DMS153 (cell line): Measurements from ENCODE around the gene DLG2.
"Not testable (repeated sequence)": the region's sequence is repeated elsewhere in the genome, so short reads cannot be mapped to it uniquely, and the experiment has no call there.

ENCODE experiments used
- DNase-seq: peaks from one replicate; lab custom pipeline; 2025; lab: John Stamatoyannopoulos, UW

DLG2 gene

DNA sequence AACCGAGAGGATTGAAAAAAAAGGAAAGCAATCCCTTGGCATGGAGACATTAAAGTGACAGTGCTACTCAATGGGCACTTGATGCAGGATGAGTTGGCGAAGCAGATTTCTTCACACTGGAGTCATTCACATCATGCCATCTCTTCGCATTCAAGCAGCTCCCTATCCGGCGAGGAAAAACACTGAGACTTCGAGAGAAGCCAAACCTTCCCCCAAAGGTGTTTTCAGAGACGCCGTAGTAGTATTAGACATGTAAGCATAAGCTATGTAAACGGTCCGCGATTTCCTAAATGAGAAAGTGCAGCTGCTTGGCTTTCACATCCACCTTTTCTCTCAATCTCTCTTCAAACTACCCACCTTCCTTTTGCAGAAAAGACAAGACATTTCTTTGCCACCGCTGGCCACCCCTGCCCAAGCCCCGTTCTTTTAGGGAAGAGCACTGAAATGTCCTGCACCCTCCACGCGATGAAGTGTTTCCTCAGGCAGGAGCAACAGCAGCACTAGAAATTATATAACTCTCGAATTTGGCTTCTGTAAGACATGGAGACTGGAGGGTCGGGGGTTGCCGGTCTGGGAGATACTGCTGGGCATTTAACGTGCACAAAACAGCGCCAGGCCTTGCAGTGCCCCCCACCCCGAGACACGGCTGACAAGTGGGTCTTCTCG is at the start of gene DLG2:
Gene DLG2, minus strand, starts transcription at position 13 of the 666 bp plus-strand sequence.
- no peak for DNase-seq

DNA sequence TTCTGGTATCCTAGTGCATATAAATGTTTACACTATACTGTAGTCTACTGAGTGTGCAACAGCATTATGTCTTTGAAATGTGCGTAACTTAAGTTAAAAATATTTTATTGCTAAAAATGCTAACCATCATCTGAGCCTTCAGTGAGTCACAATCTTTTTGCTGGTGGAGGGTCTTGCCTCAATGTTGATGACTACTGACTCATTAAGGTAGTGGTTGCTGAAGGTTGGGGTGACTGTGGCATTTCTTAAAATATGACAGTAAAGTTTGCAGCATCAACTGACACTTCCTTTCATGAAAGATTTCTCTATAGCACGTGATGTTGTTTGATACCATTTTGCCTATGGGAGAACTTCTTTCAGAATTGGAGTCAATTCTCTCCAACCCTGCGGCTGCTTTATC is 46.2 kb upstream of the DLG2 start:
- DNase-seq = no peak

DNA sequence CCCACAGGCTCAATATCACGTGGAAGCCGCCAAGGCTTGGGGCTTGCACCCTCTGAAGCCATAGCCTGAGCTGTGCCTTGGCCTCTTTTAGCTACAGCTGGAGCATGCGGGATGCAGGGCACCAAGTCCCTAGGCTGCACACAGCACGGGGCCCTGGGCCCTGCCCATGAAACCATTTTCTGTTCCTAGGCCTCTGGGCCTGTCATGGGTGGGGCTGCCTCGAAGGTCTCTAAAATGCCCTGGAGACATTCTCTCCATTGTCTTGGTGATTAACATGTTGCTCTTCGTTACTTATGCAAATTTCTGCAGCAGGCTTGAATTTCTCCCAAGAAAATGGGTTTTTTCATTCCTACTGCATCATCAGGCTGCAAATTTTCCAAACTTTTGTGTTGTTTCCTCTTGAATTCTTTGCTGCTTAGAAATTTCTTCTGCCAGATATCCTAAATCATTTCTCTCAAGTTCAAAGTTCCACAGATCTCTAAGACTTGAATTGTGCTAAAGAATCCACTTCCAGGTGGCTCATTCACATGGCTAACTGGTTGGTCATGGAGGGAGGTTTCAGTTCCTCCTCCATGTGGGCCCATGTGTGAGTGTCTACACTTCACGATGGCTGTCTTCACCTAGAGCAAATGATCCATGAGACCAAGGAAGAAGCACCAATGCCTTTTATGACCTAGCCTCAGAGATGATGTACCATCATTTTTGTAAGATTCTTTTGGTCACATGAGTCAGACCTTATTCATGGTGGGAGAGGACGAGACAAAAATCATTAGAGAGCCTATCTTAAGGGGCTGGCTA is 45.2 kb upstream of the DLG2 start:
- no peak for DNase-seq

DNA sequence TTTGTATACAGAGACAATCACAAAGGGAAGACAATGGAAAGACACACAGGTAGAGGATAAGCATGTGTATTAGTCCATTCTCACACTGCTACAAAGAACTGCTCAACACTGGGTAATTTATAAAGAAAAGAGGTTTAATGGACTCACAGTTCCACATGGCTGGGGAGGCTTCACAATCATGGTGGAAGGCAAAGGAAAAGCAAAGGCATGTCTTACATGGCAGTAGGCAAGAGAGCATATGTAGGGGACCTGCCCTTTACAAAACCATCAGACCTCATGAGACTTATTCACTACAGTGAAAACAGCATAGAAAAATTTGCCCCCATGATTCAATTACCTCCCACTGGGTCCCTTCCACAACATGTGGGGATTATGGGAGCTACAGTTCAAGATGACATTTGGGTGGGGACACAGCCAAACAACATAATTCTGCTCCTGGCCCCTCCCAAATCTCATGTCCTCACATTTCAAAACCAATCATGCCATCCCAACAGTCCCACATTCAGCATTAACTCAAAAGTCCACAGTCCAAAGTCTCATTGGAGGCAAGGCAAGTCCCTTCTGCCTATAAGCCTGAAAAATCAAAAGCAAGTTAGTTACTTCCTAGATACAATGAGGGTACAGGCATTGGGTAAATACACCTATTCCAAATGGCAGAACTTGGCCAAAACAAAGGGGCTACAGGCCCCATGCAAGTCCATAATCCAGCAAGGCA is 44.0 kb upstream of the DLG2 start:
- not testable (repeated sequence) for DNase-seq

DNA sequence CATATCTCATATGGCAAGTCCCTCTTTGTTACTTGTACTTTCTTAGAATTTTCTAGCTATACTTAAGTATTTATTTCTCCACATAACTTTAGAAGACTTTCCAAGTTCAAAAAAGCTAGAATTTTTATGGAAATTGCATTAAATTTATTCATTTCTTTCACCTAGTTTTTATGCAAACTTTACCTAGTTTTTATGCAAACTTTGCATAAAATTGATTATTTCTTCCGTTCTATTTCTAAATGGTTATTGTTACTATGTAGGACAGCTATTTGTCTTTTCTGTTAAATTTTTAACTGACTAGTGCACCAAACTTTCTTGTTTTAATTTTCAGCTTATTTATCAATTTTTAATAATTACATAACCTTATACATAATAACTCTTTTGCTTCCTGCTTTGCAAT is 41.0 kb upstream of the DLG2 start:
- no peak for DNase-seq

DNA sequence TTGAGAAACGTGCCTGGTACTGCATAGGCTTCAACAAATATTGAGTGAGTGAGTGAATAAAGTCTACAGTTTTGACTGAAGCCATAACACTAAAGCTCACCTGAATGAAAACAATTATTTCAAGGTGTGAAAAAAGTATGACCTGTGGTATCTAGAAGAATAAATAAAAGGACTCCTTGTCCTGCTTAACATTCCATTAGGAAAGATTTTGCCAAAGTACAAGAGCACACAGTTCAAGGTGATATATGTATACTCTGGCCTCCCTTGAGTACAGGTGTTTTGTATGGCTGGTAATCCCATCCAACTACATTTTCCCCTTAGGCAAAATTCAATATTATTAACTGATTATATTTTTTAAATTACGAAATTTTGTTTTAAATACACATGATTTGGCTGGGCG is 39.5 kb upstream of the DLG2 start:
- no peak for DNase-seq

DNA sequence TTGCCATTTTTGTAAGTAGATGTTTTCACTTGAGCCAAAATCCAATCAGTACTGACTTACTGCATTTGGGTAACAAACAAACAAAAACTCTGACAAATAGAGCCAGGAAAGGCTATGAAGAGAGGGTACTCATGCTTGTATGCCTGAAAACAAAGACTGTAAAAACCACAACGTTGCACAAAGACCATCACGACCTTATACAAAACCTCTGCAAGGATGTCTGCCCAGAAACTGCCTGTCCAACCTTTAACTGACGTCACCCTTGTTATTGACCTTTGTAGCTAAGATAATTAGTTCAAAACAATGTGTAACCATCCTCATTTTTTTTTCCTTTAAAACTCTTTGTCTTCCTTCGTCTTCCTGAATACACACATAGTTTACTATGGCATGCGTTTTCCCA is 38.6 kb upstream of the DLG2 start:
- DNase-seq = no peak

DNA sequence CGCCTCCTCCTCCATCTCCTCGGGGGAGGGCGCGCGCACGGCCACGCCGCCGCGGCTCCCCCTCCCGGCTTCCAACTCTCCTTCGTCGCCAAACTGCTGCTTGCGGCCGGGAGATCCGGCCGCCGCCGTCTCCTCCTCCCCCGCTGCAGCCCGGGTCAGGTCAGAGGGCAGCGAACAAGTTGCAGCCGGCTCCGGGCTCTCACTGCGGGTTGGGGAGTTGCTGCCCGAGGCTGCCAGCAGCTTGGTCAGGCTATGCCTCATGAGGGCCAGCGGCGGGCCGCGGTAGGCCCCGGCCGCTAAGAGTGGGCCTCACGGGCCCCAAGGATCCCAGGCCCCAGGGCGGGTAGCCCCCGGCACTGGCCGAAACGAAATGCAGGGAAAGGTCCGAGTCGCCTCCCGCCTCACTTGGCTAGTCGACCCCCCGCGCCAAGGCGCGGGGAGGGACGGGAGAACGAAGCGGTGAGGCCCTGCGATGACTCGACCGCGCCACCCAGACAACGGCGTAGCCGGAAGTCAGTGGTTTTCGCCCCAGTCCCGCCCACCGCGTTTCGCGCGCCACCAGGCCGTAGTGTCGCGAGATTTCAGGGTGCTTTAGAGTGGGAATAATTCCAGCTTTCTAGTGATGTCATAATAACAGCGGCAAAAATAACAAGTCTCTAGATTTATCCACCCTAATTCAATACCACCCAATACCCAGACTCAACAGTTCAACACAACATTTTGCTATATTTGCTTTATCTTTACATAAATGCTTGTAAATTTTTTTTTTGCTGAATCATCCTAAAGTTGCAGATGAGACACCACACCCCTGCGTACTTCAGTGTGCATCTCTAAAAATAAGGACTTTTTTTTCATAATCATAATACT is 37.7 kb upstream of the DLG2 start, which contains the start of gene CREBZF:
Gene CREBZF, minus strand, starts transcription at position 515 of the 867 bp plus-strand sequence. Its CDS starts 254 bp downstream, at position 261.
- peak; percentile 90 for DNase-seq

DNA sequence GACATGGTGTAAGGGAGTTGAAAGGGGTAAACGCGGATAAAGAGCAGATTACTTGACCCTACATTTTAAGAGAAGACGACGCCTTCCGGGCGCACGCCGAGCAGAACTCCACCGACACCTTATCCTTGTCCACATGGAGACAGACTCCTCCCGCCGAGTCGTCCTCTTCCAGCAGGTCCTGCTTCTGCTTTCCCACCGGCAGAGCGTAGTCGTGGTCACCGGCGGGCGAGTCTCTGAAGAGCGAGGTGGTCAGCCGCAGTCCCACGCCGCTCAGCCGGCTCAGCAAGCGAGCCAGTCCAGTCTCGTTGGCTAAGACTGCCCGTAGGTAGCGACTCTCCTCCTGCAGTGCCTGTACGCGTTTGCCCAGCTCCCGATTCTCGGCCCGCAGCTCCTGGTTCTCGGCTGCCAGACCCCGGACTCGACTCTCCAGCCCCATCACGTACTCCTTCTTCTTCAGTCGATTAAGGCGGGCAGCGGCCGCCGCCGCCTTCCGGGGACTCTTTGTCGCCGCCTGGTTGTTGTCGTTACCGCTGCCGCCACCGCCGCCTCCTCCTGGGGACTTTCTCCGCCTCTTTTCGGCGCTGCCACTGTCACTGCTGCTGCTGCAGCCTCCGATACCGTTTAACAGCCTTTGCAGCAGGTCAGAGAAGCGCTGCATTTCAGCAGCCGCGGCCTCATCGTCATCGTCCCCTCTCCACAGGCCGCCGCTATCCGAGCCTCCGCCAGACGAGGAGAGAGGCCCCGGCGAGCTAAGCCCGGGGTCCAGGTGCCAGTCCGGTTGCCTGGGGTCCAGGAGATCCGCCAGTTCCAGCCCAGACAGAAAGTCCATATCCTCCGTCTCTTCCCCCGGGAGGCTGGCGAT is 36.8 kb upstream of the DLG2 start:
- DNase-seq = peak; percentile 46

DNA sequence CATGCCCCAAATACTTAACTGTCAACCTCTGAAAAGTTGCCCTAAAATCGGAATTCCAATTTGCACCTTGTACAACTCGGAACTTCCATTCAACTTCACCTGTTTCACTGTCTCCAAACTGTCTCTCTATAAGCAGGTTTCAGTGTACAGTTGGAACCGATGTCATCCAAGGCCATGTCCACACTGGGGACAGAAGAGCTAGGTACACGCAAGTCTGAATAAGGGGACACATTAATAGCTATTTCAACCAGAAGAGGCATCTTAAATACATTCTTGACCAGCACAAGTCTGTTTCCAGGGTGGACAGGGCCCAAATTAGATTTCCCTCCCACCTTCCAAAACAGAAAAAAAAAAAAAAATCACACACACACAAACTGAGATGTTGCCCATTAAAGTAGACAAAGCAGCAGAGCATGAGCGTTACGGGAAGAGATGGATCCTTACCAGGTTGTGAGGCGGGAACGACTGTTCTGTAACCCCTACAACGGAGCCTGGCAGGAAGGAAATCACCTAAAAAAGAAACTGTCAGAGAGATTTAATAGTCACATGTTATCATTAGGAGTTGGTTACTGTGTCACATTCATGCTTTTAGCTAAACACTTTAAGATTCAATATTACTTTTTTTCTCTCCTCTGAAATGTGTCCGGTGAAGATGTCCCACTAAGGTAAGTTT is 36.1 kb upstream of the DLG2 start:
- DNase-seq = no peak

DNA sequence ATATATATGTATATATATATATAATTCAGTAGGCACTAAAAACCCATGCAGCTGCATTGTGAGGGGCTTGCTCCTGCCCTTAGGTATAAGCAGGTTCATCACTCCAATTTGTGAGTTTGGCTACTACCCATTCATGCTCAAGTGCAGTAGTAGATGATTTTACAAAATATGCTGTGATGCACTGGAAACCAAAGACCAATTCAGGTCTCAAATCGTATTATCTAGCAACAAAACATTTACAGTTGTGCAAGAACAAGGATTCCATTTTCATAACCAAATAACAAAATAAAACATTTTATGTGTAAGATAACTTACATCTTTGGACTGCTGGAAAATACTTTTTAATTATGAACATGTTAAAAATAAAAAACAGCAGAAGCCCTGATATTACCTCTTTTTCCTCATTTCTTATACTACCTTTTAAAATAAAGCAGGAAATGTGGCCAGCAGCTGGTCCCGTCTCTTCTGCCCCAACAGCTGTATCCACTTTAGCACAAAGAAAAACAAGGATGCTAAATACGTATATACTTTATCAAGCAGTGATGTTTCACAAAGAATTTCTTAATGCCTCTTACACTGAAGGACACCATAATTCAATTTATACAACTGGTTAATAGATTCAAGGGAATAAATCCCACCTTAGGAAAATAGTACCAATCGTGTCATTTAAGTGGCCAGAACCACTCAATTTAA is 35.0 kb upstream of the DLG2 start:
- no peak for DNase-seq

DNA sequence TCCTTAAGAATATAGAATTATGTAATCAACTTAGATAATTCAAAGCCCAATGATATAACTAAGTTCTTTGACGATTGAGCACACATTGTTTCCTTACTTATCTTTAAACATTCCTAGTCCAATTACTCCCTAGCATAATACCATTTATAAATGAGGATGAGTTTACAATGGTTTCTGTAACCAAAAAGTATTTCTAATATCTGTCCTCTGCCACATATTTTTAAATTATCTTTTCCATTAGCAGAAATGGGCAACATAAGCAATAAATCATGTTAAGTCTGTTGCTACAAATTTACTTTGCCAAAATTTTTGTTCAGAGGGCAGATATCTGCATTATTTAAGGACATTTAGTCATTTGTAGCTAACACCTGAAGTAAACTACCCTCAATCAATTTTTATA is 31.0 kb upstream of the DLG2 start:
- no peak for DNase-seq

DNA sequence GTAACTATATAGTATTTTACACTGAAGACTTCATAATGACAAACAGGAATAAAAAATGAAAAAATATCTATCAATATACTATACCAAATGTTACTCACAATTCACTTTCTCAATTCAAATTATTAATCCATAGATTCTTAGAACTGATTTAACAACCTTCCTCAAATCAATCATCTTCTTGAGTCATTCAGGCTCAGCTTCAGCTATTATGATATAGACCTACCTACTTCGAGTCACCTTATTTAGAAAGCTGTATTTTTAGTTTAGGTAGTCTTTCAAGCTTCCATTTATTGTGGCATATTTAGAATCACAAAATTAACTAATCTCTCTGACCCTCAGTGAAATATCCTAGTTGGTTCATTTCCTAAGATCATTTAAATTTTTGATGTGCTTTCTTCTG is 29.6 kb upstream of the DLG2 start:
- no peak for DNase-seq

DNA sequence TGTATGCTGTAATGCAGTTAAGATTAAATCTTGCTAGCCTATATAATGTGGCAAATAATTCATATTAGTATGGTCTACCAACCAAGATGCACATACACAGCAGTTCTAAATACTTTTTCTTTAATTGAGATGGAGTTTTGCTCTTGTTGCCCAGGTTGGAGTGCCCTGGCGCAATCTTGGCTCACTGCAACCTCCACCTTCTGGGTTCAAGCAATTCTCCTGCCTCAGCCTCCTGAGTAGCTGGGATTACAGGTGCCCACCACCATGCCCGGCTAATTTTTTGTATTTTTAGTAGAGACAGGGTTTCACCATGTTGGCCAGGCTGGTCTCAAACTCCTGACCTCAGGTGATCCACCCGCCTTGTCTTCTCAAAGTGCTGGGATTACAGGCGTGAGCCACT is 27.2 kb upstream of the DLG2 start:
- not testable (repeated sequence) for DNase-seq

DNA sequence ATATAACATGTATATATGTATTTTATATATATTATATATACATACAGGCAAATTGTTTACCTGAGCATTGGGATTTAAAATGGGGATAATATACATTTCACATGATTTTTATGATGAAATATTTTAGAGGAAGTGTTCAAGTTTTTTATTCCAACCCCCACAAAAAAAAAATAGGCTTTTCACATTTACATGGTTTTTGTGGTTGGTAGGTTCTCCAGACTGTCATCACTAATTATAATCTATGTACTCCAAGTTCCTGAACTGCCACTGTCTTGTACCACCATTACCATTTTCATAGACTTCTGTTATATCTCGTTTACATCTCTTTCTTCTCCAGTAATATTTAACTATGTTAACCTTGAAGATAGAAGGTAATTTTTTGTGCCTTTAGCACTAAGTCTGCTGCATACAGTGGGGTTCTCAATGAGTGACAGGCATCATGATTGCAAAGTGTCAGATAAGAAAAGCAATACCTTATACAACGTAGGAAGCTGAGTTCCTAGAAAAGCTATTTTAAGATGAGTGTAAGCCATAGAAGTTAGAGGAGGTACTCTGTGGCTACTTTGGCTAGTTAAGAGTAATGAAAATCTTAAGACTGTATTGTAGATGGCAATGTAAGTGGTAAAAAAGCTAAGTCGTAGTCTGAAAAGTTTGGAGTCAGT is 25.8 kb upstream of the DLG2 start:
- no peak for DNase-seq

DNA sequence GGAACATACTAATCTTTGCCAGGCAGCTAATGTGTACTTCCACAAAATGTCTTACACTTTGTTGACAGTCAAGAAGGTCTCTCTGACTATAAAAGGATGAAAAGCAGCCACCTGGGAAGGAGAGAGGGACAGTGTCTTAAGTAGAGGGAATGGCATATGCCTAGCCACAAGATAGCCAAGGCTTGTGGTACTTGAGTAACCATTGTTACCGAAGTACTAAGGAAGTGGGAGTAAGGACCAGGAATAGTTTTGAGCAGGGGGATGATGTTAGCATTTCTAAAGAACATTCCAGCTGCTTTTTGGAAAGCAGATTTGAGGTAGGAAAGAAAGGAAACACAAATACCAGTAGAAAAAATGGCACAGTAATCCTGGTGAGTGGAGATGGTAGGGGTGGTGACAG is 24.0 kb upstream of the DLG2 start:
- no peak for DNase-seq

DNA sequence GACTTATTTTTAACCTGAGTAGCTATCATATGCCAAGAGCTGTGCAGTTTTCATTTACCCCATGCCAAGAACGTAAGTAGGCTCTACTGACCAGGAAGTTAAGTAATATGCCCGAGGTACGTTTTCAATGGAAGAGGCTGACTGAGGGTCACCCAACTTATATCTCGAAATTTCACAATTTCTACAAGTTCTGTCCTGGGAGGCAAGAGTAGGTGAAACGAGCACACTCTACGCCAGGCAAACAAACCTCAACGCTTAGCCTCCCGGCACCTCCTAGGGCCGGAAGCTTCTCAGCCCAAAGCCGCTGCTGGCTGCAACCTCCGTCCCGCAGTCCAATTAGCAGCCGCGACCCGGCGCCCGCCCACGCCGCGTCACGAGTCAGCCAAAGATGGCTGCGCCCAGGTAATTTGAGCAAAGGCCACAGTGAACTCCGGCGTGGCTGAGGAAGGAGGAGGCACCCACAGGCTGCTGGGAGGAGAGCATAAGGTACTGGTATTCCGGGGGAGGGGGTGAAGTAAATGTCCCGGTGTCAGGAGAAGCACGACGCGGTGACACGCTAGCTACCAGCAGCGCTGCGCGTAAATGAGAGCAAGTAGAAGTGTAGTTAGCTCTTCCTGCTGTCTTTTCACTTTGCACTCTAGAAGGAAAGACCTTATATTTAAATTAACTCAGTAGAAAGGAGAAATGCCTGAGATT is 20.6 kb upstream of the DLG2 start, which contains the start of gene TMEM126A:
Gene TMEM126A, plus strand, starts transcription at position 364 of the 696 bp plus-strand sequence. CDS start 2,289 bp downstream, outside the sequence.
- DNase-seq = peak; percentile 81

DNA sequence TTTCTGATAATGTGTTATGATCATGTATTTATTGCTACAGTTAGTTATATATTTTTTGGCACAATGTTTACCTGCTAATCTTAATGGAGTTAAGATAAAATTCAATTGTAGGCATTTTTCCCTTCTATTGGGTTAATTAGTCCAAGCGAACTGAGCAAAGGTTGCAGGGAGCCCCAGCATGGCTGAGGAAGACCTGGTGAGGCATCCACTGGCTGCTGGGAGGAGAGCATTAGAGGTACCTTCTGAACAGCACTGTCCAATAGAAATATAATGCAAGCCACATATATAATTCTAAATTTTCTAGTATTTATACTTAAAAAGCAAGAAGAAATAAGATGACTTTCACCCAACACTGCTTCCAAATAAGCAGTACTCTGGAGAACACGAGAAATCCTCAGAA is 19.9 kb upstream of the DLG2 start:
- DNase-seq = no peak
